Lung (tissue), 12 donors: Measurements from ENCODE around the gene XDH. TPM values are rescaled to one million over a fixed set of nuclear protein-coding genes. Genes with fewer than 3 reads are reported as not detected.
A peak's percentile ranks its signal among the peaks of the same experiment; 100 is the strongest.

ENCODE experiments used
- ATAC-seq: fragments of 200-7000 bp; cut with Tn5 transposase; one replicate; pipeline ENCODE4 v1.9.1; 2020; ENCODE audit warnings: moderate number of reproducible peaks; ENCODE audit not compliant: insufficient read depth, low FRiP score
- DNase-seq, 3 donors: peaks; one replicate each; pipeline ENCODE4 v3.0.0-alpha.2; 2013 to 2017
- H3K27ac ChIP-seq, 2 donors: one replicate each; pipeline ENCODE4 v1.5.1; 2013; ENCODE audit warnings: mild to moderate bottlenecking in 2 of 2, moderate library complexity in 2 of 2, control low read depth in 1 of 2, inconsistent platforms in 1 of 2, low read depth in 1 of 2, low read length in 1 of 2
- H3K27me3 ChIP-seq, 3 donors: one replicate each; pipeline ENCODE4 v1.5.1; 2013; ENCODE audit warnings: low read length in 2 of 3; ENCODE audit not compliant: control insufficient read depth in 3 of 3, insufficient read depth in 3 of 3
- H3K36me3 ChIP-seq, 4 donors: one replicate each; pipeline ENCODE4 v1.5.1; 2013; ENCODE audit warnings: low read length in 4 of 4, mild to moderate bottlenecking in 1 of 4, moderate library complexity in 1 of 4; ENCODE audit not compliant: control insufficient read depth in 4 of 4, insufficient read depth in 4 of 4
- H3K4me1 ChIP-seq, 5 donors: one replicate each; pipeline ENCODE4 v1.5.1; 2013; ENCODE audit warnings: low read length in 5 of 5, mild to moderate bottlenecking in 2 of 5, moderate library complexity in 1 of 5; ENCODE audit not compliant: control insufficient read depth in 5 of 5, insufficient read depth in 5 of 5
- H3K4me3 ChIP-seq: one replicate; pipeline ENCODE4 v1.5.1; 2013; ENCODE audit warnings: mild to moderate bottlenecking, control low read depth, moderate library complexity
- H3K9ac ChIP-seq, 2 donors: one replicate each; pipeline ENCODE4 v1.5.1; 2013; ENCODE audit warnings: low read length in 2 of 2, control low read depth in 1 of 2; ENCODE audit not compliant: insufficient read depth in 1 of 2
- H3K9me3 ChIP-seq, 4 donors: one replicate each; pipeline ENCODE4 v1.5.1; 2013; ENCODE audit warnings: low read length in 3 of 4, mild to moderate bottlenecking in 1 of 4, moderate library complexity in 1 of 4; ENCODE audit not compliant: control insufficient read depth in 4 of 4, insufficient read depth in 3 of 4
- WGBS, 2 donors: extraction: QIAGEN DNeasy Blood & Tissue Kit; methylation state at CpG; one replicate each; pipeline ENCODE4 v1.1.7; 2013; 5-methylcytosine and 5-hydroxymethylcytosine counted together
- polyA plus RNA-seq, 2 donors: library from polyadenylated mRNA; stranded (reverse); fragments of 200-250 nt; gene quantifications; one replicate each; pipeline ENCODE4 v1.2.1, GENCODE V29; 2013
- total RNA-seq, 2 donors: library from RNA; depleted of rRNA in 1 of 2; stranded (reverse); fragments of >200 nt in 1 of 2; gene quantifications; one replicate each; pipeline ENCODE4 v1.2.1, GENCODE V29; 2014 to 2021
- TF ChIP-seq, protein P1 (sequence below): IDR thresholded peaks from 2 replicates; pipeline ENCODE4 v1.5.1; 2012; ENCODE audit warnings: mild to moderate bottlenecking; ENCODE audit errors: control extremely low read depth, extremely low read depth
- donor health status: control.
- donor health status: control.
- donor health status: Bipolar disorder and iron deficiency.
- donor health status: healthy.
- donor health status: DM: yes; HTN: yes; CAD: no.

XDH gene
- total and polyA plus RNA-seq, 4 donors = 0.12 to 1.5 (median 0.60) TPM

DNA sequence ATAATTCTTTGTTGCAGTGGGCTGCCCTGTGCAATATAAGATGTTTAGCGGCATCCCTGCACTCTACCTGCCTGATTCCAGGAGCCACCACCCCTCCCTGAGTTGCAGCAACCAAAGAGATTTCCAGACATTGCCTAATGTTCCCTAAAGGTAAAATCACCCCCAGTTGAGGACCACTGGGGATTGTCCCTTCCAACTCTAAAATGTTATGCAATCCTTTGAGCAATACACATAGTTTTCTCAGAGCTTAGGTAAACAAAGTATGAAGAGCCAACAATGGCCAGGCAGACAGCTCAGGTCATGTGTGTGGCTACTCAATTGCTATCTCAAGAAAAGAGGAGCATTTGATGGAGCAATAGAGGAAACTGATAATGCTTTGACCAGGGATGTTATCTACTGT is 87.0 kb downstream of the XDH start:
- no peak for DNase-seq
- Histone ChIP-seq H3K4me3 (no peak overlapping the region), H3K36me3 (no peaks in the 10 kb centered on the region), H3K4me1 (peaks cover 0 to 3% (median 3%) of the 10 kb centered on the region in 5 donors), H3K27me3 (no peaks in the 10 kb centered on the region), H3K9me3 (no peaks in the 10 kb centered on the region), H3K9ac (no peak overlapping the region), H3K27ac (no peak overlapping the region)
- ATAC-seq = no peak
- TF ChIP-seq, protein P1, sequence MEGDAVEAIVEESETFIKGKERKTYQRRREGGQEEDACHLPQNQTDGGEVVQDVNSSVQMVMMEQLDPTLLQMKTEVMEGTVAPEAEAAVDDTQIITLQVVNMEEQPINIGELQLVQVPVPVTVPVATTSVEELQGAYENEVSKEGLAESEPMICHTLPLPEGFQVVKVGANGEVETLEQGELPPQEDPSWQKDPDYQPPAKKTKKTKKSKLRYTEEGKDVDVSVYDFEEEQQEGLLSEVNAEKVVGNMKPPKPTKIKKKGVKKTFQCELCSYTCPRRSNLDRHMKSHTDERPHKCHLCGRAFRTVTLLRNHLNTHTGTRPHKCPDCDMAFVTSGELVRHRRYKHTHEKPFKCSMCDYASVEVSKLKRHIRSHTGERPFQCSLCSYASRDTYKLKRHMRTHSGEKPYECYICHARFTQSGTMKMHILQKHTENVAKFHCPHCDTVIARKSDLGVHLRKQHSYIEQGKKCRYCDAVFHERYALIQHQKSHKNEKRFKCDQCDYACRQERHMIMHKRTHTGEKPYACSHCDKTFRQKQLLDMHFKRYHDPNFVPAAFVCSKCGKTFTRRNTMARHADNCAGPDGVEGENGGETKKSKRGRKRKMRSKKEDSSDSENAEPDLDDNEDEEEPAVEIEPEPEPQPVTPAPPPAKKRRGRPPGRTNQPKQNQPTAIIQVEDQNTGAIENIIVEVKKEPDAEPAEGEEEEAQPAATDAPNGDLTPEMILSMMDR = no peak
- 96 to 98% methylated on average over 1 of the region's 1 CpG for WGBS, 2 donors

DNA sequence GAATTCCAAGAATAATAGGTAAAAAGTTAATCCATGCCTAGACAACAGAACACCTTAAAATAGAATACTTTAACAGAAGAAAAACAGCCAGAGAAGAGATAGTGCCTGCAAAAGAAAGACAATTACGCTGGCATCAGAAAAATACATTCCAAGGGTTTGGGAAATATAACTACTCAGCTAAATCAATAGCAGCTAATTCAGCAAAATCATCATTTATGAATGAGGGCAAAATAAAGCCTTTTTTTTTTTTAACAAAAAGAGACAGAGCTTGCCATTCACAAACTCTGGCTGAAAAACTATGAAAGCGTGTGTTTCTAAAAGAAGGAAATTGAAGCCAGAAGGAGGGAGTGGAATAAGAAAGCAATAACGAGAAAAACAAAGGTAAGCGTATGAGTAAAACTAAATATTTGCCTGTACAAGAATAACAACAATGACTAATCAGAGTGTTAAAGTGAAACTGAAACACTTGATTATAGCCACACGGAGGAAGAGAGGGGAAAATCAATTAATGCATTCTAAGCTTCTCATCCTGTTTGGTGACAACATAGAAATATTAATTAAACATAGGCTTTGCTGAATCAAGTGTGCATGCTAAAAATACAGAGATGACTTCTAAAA is 90.4 kb downstream of the XDH start:
- no peak overlapping the region for H3K27ac ChIP-seq

DNA sequence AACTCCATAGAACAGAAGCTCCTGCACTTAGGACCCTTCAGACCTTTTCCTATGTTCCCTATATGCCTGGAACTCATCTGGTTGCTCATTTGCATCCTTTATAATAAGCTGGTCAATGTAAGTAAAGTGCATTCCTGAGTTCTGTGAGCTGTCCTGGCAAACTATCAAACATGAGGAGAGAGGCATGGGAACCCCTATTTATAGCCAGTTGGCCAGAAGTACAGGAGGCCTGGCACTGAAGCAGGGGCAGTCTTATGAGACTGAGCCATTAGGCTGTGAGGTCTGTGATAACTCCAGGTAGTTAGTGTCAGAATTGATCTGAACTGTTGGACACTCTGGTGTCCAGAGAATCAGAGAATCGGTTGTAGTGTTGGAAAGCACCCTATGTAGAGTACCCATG is 92.2 kb downstream of the XDH start:
- Histone ChIP-seq H3K4me1 (peaks cover 4 to 29% (median 7%) of the 10 kb centered on the region in 5 donors), H3K36me3 (no peaks in the 10 kb centered on the region), H3K9me3 (no peaks in the 10 kb centered on the region), H3K27me3 (no peaks in the 10 kb centered on the region), H3K27ac (peak overlapping the region in 1 of 2 donors; percentile 81), H3K9ac (no peak overlapping the region), H3K4me3 (no peak overlapping the region)
- TF ChIP-seq, protein P1 = no peak
- ATAC-seq = no peak
- no peak for DNase-seq
- 95 to 100% methylated on average over 1 of the region's 1 CpG for WGBS, 2 donors

More for the DNA sequence above, 90.4 kb downstream of the XDH start:
- TF ChIP-seq, protein P1 = no peak
- 31 to 40% methylated on average over 5 of the region's 5 CpGs for WGBS, 2 donors
- H3K4me3 ChIP-seq = no peak overlapping the region
- H3K9me3 ChIP-seq = no peaks in the 10 kb centered on the region
- no peaks in the 10 kb centered on the region for H3K27me3 ChIP-seq
- H3K36me3 ChIP-seq = no peaks in the 10 kb centered on the region
- DNase-seq (no peak), ATAC-seq (no peak)
- H3K9ac ChIP-seq = no peak overlapping the region
- peaks cover 4 to 13% (median 7%) of the 10 kb centered on the region in 5 donors for H3K4me1 ChIP-seq
